IPS-20b (cell line): Measurements from ENCODE around the gene DIMT1.
A peak's percentile ranks its signal among the peaks of the same experiment; 100 is the strongest.

Source experiments
- H3K27ac ChIP-seq: one replicate; pipeline ENCODE4 v1.5.1; 2013; ENCODE audit warnings: low read length
- H3K27me3 ChIP-seq: 2 replicates; pipeline ENCODE4 v1.6.1; 2013; ENCODE audit warnings: mild to moderate bottlenecking, low read length, inconsistent platforms; ENCODE audit not compliant: insufficient read depth
- H3K36me3 ChIP-seq: 2 replicates; pipeline ENCODE4 v1.6.1; 2013; ENCODE audit warnings: low read depth, mild to moderate bottlenecking, inconsistent platforms, low read length, moderate library complexity; ENCODE audit not compliant: insufficient read depth
- H3K4me1 ChIP-seq: 2 replicates; pipeline ENCODE4 v1.6.1; 2013; ENCODE audit warnings: mild to moderate bottlenecking, control low read depth, inconsistent platforms, low read length, moderate library complexity; ENCODE audit not compliant: insufficient read depth
- H3K4me3 ChIP-seq: 2 replicates; pipeline ENCODE4 v1.5.1; 2013; ENCODE audit warnings: mild to moderate bottlenecking, low read length, inconsistent platforms
- H3K9ac ChIP-seq: 2 replicates; pipeline ENCODE4 v1.6.1; 2013; ENCODE audit warnings: low read depth, mild to moderate bottlenecking, inconsistent platforms, low read length, moderate library complexity
- H3K9me3 ChIP-seq: 2 replicates; pipeline ENCODE4 v1.6.1; 2013; ENCODE audit warnings: mild to moderate bottlenecking, low read depth, low read length, inconsistent platforms; ENCODE audit not compliant: insufficient read depth

The DIMT1 gene

DNA sequence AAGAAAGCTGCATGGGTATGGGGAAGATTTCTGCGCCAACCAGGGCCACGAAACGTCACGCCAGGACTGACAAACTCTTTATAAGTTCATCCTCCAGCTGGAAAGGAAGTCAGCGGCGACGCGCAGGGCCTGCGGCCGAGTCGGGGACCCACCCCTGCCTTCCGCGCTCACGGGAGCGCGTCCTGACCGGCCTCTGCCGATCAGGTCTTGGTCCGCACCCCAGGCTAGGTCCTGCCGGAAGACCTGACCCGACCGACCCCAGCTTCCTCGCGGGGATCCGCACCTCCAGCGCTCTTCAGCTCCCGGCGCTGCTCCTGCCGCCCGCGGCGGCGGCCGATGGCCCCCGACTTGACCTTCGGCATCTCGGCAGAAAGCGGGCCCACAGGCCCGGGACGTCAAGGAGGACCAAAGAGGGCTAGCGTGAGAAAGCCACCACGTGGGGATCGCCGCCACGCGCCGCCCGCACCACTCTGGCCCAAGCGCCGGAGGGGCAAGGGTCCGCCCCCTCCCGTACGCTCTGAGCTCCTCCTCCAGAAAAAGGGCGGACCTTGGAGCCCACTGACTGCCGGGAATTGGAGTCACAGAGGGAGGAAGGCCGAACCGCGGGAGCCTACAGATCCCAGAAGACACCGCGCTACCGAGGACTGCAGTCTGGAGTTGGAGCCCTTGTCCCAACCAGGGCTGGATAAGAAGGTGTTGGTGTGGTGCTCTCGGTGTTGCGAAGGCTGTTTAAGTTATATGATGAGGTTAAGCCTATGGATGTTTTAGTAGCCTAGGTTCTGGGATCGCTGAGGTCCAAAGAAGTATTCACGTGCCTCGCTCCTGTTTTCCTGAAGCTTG is at the start of gene DIMT1:
Gene DIMT1, minus strand, starts transcription at position 495 of the 840 bp plus-strand sequence. Its CDS starts 133 bp downstream, at position 362.
- Histone ChIP-seq H3K9ac (peak within 1 kb of the TSS; percentile 99), H3K4me3 (peak within 1 kb of the TSS; percentile 77), H3K27ac (peak within 1 kb of the TSS; percentile 97), H3K9me3 (no peaks in the 10 kb centered on the region), H3K4me1 (peaks cover 7% of the 10 kb centered on the region; the same call in 1 of the 2 replicates), H3K36me3 (peaks cover 26% of the 10 kb centered on the region), H3K27me3 (no peaks in the 10 kb centered on the region)

GRCh38 chr5:62450259-62450658 is 46.6 kb upstream of the DIMT1 start:
- H3K36me3 ChIP-seq, result peaks cover 38% of the 10 kb centered on the region
- H3K27ac ChIP-seq, result no peak overlapping the region

DNA sequence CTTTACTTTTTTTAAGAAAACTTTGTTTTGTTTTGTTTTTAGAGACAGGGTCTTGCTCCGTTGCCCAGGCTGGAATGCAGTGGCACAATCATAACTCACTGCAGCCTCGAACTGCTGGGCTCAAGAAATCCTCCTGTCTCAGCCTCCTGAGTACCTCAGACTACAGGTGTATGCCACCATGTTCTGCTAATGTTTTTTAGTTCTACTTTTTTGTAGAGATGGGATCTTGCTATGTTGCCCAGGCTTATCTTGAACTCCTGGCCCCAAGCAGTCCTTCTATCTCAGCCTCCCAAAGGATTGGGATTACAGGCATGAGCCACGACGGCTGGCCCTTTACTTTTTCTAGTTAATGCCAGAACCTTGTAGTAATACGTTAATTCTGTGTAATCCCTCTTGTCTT is 44.8 kb upstream of the DIMT1 start:
- Histone ChIP-seq H3K4me3 (no peak overlapping the region), H3K27me3 (no peaks in the 10 kb centered on the region), H3K9ac (no peak overlapping the region), H3K4me1 (no peaks in the 10 kb centered on the region), H3K36me3 (peaks cover 36% of the 10 kb centered on the region), H3K9me3 (no peaks in the 10 kb centered on the region), H3K27ac (no peak overlapping the region)

More at GRCh38 chr5:62450259-62450658, 46.6 kb upstream of the DIMT1 start:
- Histone ChIP-seq H3K9ac (no peak overlapping the region), H3K4me3 (no peak overlapping the region), H3K4me1 (no peaks in the 10 kb centered on the region), H3K27me3 (no peaks in the 10 kb centered on the region), H3K9me3 (no peaks in the 10 kb centered on the region)

- Histone ChIP-seq H3K9me3 (no peaks in the 10 kb centered on the region), H3K27me3 (no peaks in the 10 kb centered on the region), H3K36me3 (peaks cover 6% of the 10 kb centered on the region), H3K4me1 (no peaks in the 10 kb centered on the region), H3K4me3 (no peak overlapping the region), H3K27ac (no peak overlapping the region), H3K9ac (no peak overlapping the region)
These were observed 28.9 kb upstream of the DIMT1 start for GRCh38 chr5:62432621-62433064.

DNA sequence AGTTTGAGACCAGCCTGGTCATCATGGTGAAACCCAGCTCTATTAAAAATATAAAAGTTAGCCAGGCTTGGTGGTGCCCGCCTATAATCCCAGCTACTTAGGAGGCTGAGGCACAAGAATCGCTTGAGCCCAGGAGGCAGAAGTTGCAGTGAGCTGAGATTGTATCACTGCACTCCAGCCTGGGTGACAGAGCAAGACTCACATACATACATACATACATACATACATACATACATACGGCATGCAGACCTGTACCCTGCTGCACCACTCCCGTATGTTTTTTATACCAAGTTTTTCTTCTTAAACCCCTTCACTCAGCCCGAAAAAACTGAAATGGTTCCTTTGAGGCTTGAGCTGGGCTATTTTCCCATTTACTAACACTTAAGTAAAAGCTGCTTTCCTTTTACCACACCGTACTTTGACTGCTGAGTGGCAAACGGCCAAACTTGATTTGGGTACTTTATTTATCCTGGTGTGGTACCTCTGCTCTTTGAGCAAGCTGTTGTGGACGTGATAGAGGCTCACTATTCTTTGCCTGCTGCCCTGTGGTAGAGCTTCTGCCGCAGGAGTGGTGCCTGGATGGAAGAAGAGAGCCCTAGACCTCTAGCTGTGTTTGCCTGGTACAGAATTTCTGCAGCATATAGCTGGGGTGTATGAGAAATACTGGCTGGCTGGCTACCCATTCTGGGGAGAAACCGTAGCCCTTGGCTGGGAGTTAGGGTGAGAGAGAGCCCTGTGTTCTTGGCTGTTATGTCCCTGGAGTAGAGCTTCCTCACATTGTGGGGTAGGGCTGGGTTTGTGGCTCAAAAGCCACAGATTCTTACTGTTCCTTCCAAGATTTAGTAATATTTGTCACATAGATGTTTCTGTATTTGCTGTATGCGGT is 28.3 kb upstream of the DIMT1 start:
- H3K9me3 ChIP-seq, result no peaks in the 10 kb centered on the region
- H3K27ac ChIP-seq, result no peak overlapping the region
- no peaks in the 10 kb centered on the region for H3K36me3 ChIP-seq
- H3K4me3 ChIP-seq, result no peak overlapping the region
- no peaks in the 10 kb centered on the region for H3K4me1 ChIP-seq
- H3K9ac ChIP-seq, result no peak overlapping the region
- no peaks in the 10 kb centered on the region for H3K27me3 ChIP-seq

DNA sequence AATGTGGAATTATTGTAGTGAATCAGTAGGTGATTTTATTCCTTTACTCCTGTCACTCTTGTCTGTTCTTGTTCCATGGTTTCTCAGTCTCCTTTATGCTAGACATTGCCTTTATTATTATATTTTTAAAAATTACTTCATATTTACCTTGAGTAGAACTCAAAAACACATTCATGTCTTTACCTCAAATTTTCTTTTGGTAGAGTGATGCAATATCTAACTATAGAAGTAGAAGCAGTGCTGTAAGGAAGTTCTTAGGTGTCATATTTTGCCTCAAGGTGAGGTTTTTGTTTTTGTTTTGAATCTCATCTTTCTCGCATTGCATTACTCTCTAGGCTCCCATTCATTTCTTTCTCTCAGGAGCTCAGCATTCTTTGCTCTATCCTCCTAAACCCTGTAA is 21.1 kb upstream of the DIMT1 start:
- Histone ChIP-seq H3K27ac (no peak overlapping the region), H3K4me1 (no peaks in the 10 kb centered on the region), H3K9ac (no peak overlapping the region), H3K27me3 (no peaks in the 10 kb centered on the region), H3K4me3 (no peak overlapping the region), H3K36me3 (peaks cover 5% of the 10 kb centered on the region; the same call in 1 of the 2 replicates), H3K9me3 (no peaks in the 10 kb centered on the region)

DNA sequence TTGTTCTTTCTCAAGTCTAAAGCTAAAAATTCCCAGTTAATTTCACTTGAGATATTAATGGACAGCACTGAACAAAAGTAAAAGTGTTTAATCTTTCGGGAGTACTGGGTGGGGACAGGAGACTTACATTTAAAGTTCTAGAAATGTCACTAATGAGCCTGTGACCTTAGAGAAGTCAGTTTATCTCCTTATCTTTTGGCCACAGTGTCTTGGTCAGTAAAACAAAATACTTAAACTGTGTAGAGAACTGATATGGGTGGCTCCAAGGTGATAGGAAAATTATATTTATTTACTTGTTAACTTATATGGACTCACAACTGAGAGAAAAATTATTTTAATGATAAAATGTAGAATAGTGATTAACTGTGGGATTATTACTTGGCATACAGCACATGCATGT is 17.7 kb upstream of the DIMT1 start:
- Histone ChIP-seq H3K36me3 (peaks cover 5% of the 10 kb centered on the region; the same call in 1 of the 2 replicates), H3K27me3 (no peaks in the 10 kb centered on the region), H3K9ac (no peak overlapping the region), H3K4me3 (no peak overlapping the region), H3K27ac (no peak overlapping the region), H3K9me3 (no peaks in the 10 kb centered on the region), H3K4me1 (no peaks in the 10 kb centered on the region)

- no peaks in the 10 kb centered on the region for H3K4me1 ChIP-seq
- H3K27ac ChIP-seq, result no peak overlapping the region
- no peaks in the 10 kb centered on the region for H3K9me3 ChIP-seq
- no peak overlapping the region for H3K4me3 ChIP-seq
- H3K36me3 ChIP-seq, result peaks cover 5% of the 10 kb centered on the region; the same call in 1 of the 2 replicates
- no peak overlapping the region for H3K9ac ChIP-seq
- no peaks in the 10 kb centered on the region for H3K27me3 ChIP-seq
These were observed 15.9 kb upstream of the DIMT1 start for GRCh38 chr5:62419609-62420008.

DNA sequence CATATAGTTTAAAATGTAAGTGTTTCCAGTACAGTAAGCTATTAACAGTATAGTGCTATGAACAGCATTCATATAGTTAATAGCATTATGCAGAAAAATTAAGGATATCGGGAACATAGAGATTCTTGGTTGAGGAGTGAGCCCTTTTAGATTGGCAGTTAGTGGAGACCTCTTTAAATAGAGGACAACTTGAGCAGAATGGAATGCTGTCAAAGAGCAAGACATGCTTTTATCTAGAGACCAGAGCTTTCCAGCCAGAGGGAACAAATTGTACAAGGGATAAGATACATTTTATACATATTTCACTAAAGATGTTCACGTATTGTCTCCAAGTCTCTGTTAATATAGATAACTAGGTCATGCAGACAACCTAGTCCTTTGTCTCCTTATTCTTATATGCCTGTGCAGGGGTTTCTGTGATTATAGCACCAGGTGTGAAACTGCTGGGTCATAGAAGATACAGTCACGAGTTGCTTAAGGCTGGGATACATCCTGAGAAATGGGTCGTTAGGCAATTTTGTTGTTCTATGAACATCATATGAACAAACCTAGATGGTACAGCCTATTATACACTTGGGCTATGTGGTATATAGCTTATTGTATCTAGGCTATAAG is 14.9 kb upstream of the DIMT1 start:
- Histone ChIP-seq H3K27me3 (no peaks in the 10 kb centered on the region), H3K9ac (no peak overlapping the region), H3K4me3 (no peak overlapping the region), H3K9me3 (no peaks in the 10 kb centered on the region), H3K27ac (no peak overlapping the region), H3K36me3 (peaks cover 5% of the 10 kb centered on the region; the same call in 1 of the 2 replicates), H3K4me1 (peaks cover 2% of the 10 kb centered on the region; the same call in 1 of the 2 replicates)

DNA sequence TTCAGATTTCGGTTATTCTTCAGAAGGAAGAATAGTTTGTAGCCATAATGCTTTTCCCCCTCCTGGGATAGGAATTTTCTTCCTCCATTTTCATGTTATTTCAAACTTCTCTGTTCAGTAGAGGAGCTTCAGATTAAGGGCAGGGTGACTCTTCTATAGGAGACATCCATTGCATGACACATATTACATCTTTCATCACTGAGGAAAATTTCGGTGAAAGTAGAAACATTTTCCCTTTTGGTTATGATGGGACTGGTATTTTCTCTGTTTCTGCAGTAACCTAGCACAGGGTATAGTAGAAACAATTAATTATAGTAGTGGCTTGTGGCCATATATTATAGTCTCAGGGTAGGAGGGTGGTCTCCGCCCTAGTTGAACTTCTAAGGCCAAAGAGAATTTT is 10.0 kb upstream of the DIMT1 start:
- peak overlapping the region; percentile 96 for H3K4me3 ChIP-seq

More for the DNA sequence above, 10.0 kb upstream of the DIMT1 start:
- no peaks in the 10 kb centered on the region for H3K27me3 ChIP-seq
- no peaks in the 10 kb centered on the region for H3K9me3 ChIP-seq
- H3K9ac ChIP-seq, result peak overlapping the region; percentile 90; the same call in 1 of the 2 replicates
- peaks cover 3% of the 10 kb centered on the region; the same call in 1 of the 2 replicates for H3K4me1 ChIP-seq
- H3K36me3 ChIP-seq, result no peaks in the 10 kb centered on the region
- no peak overlapping the region for H3K27ac ChIP-seq
